ENCODE data around the gene MANBA. TPM values are rescaled to one million over a fixed set of nuclear protein-coding genes. Genes with fewer than 3 reads are reported as not detected.

Gene MANBA
- total RNA-seq, 1 experiment from 2014 or later = 16.7 TPM

GRCh38 chr4:102678107-102678506, 82.7 kb downstream of the MANBA start:
- no peak for DNase-seq (ENCODE audit: low read depth)

DNA sequence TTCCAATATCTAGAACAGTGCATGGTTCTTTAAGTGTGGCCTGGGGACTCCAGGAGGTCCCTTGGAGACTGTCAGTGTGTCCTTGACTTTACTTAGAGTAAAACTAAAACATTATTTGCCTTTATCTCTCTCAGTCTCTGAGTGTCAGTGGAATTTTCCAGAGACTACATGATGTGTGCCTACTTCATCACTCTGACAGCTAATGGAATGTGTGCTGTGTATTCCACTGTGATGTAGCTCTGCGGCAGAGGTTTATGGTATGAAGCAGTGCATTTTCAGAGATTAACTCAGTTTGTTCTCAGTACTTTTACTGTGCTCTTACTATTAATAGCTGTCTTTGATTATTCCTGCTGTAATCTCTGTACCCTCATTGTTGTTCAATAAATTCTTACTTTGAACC, 85.6 kb downstream of the MANBA start:
- DNase-seq (ENCODE audit: low read depth) = no peak

- no peak for DNase-seq (ENCODE audit: low read depth)
Measured at GRCh38 chr4:102667001-102667400, 93.8 kb downstream of the MANBA start.

DNA sequence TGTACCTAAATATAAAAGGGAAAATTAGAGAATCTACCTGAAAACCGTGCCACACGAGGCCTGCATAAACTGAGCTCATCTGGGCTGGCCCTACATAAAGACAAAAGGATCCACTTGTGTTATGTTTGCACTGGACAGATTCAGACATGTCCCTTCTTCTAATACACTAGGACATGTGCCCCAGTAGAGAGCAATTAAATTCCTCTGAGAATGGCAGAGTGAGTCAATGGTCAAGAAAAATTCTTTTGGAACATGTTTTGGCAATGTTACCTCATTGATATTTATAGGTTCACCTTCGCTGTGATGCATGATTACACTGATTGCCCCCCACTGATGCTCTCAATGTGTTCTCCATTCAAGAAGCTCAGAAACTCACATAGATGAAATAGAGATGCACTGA, 95.2 kb downstream of the MANBA start:
- no peak for DNase-seq (ENCODE audit: low read depth)

DNA sequence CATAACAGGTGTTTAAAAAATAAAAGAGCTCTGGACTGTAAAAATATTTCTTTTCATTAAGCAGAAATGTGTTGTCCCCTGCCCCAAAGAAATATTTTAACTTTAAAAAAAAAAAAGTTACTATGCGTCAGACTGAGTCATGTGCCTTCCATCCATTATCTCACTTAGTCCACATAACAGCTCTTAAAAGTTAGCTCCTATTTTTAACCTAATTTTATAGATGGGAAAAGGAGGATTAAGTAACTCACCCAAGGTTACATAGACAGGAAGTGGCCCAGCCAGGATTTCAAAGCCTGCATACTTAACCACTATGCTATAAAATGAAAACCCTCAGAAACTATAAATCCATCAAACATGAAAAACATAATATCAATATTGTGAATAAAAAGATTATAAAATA, 97.7 kb downstream of the MANBA start:
- peak; percentile 78 for DNase-seq (ENCODE audit: low read depth)

DNA sequence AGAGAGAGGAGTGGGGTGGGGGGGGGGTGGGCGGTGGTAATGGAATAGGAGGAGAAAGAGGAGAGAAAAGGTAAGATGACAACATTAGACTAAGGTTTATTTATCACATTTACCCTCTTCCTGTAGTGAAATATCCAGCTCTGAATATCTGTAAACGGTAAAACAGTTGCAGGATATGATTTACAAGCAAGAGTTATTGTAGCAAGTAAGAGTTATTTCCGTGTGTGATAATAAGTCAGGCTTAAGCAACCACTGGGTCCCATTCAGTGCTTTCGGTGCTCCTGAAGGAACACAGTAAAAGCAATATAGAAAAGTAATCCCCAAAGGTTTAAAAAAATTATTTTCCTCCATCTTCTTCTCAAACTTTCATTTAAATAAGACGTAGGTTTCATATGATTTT, 103.6 kb downstream of the MANBA start:
- no peak for DNase-seq (ENCODE audit: low read depth)

DNA sequence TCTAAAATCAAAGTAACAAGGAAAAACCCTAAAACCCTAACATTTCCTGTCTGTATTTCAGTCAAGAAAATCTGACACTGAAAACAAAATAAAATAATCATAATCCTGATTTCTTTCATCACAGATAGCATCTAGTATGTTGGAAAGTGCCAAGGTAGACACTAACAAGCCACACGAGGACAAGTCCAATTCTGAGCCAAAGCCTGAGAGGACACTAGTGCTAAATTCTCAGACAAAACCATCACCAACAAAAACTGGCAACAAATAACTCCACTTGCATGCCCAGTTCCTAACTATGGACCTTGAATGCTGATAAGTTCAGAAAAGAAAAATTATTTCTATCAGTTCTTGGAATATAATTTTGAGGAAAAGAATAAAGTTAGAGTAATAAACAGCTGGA, 113.7 kb downstream of the MANBA start:
- DNase-seq (ENCODE audit: low read depth) = no peak

- no peak for DNase-seq (ENCODE audit: low read depth)
Measured at GRCh38 chr4:102642631-102643298, 118.0 kb downstream of the MANBA start.

DNA sequence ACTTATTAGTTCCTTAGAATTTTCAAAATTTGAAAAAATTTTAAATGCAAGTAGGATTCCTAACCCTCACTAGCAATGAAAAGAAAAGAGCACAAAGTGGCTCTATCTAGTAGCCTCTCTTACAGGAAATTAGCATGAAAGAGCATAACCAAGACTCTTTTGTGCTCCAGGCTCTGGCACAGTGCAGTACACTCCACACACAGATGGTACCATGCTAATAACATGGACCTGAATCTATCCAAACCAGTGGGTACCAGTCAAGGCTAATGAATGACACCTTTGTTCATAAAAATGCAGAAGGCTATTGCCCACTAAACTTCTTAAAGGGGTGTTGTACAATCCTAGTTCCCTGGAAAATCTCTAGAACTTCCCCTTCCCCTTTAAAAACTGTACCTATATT, 119.0 kb downstream of the MANBA start:
- no peak for DNase-seq (ENCODE audit: low read depth)

DNA sequence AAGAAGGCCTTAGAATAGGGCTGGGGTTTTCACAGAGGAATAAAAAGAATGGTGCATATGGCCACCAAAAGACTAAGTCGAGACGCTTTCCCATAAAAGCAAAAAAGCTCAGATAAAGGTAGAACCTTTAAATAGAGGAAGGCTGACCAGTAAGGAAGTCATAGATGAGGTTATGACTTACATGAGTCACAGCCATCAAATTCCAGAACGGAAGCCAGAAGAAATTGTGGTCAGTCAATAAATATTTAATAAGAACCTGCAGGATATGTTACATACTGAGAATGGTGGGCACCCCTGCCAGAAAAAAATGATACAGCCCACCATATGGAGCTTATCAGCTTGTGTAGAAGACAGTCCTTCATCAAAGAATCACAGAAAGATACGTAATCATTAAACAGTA, 120.1 kb downstream of the MANBA start:
- peak; percentile 64 for DNase-seq (ENCODE audit: low read depth)

GRCh38 chr4:102639598-102639997, 121.2 kb downstream of the MANBA start:
- no peak for DNase-seq (ENCODE audit: low read depth)

GRCh38 chr4:102638621-102639020, 122.1 kb downstream of the MANBA start:
- DNase-seq (ENCODE audit: low read depth) = no peak

DNA sequence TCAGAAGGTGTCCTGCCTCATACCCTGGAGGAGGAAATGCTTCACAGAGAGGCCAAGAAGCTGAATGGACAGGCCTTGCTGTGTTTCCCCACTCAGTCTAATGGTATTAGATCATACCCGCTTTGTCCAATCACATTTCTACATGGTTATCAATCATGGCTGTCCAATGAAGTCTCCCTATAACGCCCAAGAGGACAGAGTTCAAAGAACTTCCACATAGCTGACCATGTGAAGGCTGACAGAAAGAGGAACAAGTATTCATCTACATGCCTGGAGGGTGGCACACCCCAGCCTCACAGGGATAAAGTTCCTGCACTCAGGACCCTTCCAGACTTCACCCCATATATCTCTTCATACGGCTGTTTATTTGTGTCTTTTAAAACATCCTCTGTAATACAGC, 123.4 kb downstream of the MANBA start:
- no peak for DNase-seq (ENCODE audit: low read depth)

DNA sequence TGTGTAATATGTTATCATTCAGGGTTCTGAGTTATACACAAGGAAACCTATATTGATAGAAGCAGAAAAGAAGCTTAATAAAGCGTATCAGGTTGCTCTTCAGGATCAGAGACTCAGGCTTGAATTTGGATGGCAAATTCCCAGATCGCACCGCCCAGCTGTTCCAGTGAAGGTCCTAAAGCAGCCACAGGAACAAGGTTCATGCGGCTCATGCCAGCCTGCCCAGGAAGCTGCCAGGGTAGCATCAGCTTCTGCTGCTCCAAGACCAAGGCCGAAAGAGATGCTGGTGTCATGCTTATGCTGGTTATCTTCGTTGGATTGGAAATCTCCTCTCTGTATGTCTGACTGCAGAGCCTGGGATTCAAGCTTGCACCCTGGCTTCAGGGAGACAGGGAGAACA, 127.7 kb downstream of the MANBA start:
- no peak for DNase-seq (ENCODE audit: low read depth)

GRCh38 chr4:102632241-102633065, 128.3 kb downstream of the MANBA start:
- no peak for DNase-seq (ENCODE audit: low read depth)

GRCh38 chr4:102631616-102632015, 129.2 kb downstream of the MANBA start:
- no peak for DNase-seq (ENCODE audit: low read depth)

- no peak for DNase-seq (ENCODE audit: low read depth)
Measured at GRCh38 chr4:102629673-102630072, 131.1 kb downstream of the MANBA start.

GRCh38 chr4:102627831-102628523, 132.8 kb downstream of the MANBA start:
- DNase-seq (ENCODE audit: low read depth) = peak; percentile 89

DNA sequence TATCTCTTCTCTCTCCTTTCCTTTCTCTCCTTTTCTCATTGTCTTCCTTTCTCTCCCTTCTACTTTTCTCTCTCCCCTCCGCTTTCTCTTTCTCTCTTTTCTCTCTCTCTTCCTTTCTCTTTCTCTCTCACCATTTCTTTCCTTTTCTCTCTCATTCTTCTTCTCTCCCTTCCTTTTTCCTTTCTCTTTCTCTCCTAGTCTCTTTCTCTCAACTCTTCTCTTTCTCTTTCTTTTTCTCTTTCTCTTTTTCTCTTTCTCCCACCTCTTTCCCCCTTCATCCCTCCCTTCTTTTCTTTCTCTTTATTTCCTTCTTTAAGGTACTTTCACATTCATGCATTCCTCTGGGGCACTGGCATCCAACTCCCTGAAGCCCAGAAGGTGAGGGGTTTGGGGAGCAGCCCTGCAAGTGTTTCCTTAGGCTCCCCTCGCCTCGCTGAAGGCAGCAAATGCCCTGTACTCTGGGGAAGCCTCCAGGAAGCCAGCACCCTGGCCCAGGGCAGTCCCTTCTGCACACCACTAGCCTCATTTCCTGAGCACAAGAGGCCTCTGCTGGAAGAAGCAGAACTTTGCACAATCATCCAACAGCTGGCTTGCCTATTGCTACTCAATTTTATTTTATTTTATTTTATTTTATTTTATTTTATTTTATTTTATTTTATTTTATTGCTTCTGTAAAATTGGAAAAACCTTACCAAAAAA, 135.4 kb downstream of the MANBA start:
- DNase-seq (ENCODE audit: low read depth) = peak; percentile 41

DNA sequence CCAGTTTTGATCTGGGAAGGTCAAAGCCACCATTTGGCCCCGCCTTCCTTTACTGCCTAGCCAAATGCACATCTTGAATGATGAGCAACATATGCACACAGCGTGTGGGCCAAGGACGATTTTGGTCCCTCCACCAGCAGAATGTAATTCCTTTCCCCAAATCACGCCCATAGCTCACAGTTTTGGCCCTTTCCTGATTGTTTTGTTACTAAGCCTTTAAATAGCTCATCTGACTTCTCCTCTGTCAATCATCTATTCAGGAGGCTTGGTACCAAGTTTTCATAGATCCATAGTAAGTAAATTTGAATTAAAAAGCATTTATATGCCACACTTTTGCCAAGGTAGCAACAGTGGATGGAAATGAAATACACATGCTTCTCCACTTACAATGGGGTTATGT, 136.3 kb downstream of the MANBA start:
- no peak for DNase-seq (ENCODE audit: low read depth)

- peak; percentile 52 for DNase-seq (ENCODE audit: low read depth)
Measured at GRCh38 chr4:102623622-102624021, 137.1 kb downstream of the MANBA start.
